HG02571 (cell line): ENCODE data around the gene CCDC154.
A peak's percentile ranks its signal among the peaks of the same experiment; 100 is the strongest.
"Not testable (repeated sequence)": the region's sequence is repeated elsewhere in the genome, so short reads cannot be mapped to it uniquely, and the experiment has no call there.

Experiments
- ATAC-seq: cut with Tn5 transposase; IDR thresholded peaks from one replicate; pipeline ENCODE4 v1.9.1; 2021; ENCODE audit warnings: mild to moderate bottlenecking, moderate library complexity; ENCODE audit not compliant: unreplicated experiment

Gene CCDC154

GRCh38 chr16:1474796-1475551 lies 30.6 kb upstream of the CCDC154 start, which contains the start of gene CLCN7:
Gene CLCN7, minus strand, starts transcription at chr16:1475028. Its CDS starts 54 bp downstream, at chr16:1474974.
- peak; percentile 72 for ATAC-seq

GRCh38 chr16:1474082-1474795 lies 29.9 kb upstream of the CCDC154 start:
- ATAC-seq = no peak

- no peak for ATAC-seq
Observed at GRCh38 chr16:1472974-1473373, 28.6 kb upstream of the CCDC154 start.

- no peak for ATAC-seq
Observed at GRCh38 chr16:1471569-1472194, 27.3 kb upstream of the CCDC154 start.

- ATAC-seq = no peak
Observed at GRCh38 chr16:1470481-1471251, 26.3 kb upstream of the CCDC154 start.

GRCh38 chr16:1469693-1470201 lies 25.4 kb upstream of the CCDC154 start:
- no peak for ATAC-seq

GRCh38 chr16:1469141-1469540 lies 24.8 kb upstream of the CCDC154 start:
- not testable (repeated sequence) for ATAC-seq

GRCh38 chr16:1468426-1468810 lies 24.1 kb upstream of the CCDC154 start:
- ATAC-seq = no peak

GRCh38 chr16:1466968-1467521 lies 22.7 kb upstream of the CCDC154 start:
- ATAC-seq = no peak

GRCh38 chr16:1466054-1466453 lies 21.7 kb upstream of the CCDC154 start:
- ATAC-seq = no peak

- ATAC-seq = no peak
Observed at GRCh38 chr16:1465567-1465915, 21.2 kb upstream of the CCDC154 start.

GRCh38 chr16:1464894-1465566 lies 20.7 kb upstream of the CCDC154 start:
- no peak for ATAC-seq

- no peak for ATAC-seq
Observed at GRCh38 chr16:1464196-1464893, 20.0 kb upstream of the CCDC154 start.

GRCh38 chr16:1461146-1461545 lies 16.8 kb upstream of the CCDC154 start:
- ATAC-seq = no peak

- no peak for ATAC-seq
Observed at GRCh38 chr16:1460602-1461138, 16.3 kb upstream of the CCDC154 start.

- no peak for ATAC-seq
Observed at GRCh38 chr16:1459967-1460366, 15.6 kb upstream of the CCDC154 start.

- no peak for ATAC-seq
Observed at GRCh38 chr16:1458977-1459341, 14.6 kb upstream of the CCDC154 start.

GRCh38 chr16:1458336-1458976 lies 14.1 kb upstream of the CCDC154 start:
- no peak for ATAC-seq
